Measurements from ENCODE around the gene PRSS38. TPM values are rescaled to one million over a fixed set of nuclear protein-coding genes. Genes with fewer than 3 reads are reported as not detected.

The PRSS38 gene
- total RNA-seq, 2 donors from 2014 or later, result not detected

DNA sequence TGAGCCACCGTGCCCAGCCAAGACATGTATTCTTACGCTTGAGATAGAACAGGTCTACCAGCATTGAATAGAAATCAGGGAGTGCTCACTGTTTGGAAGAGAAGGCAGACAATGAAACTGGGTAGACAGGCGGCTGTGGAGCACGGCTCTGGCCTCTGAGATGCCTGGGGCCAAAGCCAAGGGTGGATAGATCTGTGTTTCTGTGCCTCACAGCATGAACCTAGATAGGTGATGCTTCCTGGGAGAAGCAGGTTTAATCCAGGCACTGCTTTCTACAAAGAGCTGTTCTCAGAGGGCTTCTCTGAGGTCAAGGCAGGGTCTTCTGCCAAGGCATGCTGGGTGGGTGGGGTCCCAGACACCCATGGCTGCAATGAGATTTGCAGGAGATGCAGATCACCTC is 24.6 kb upstream of the PRSS38 start:
- no peak for DNase-seq (ENCODE audit: low spot score)
- intact Hi-C loops (cut with DNase I), result no loop called here

DNA sequence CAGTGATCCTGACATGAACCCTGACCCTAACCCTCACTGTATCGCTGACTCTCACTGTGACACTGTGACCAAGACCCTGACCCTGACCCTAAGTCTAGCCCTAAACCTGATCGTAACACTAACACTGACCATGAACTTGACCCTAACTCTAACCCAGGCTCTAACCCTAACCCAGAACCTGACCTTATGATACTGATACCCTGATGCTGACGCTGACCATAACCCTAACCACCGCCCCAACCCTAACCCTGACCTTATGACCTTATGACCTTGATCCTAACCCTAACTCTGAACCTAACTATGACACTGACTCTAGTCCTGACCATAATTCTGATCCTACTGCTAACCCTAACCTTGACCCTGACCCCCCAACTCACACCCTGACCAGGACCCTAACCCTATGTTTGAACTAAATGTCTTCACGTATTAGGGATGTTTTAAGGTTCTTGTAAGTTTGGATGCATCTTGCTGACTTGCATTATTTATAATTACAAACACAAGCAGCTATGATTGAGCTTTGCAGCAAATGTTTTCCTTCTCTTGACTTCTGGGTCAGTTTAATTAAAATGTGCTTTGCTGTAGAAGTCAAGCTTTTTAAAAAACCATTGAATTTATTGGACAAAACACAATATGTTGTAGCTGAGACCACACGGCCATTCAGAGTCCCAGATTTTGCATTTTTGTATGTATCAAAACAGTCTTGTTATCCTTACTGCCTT is 23.9 kb upstream of the PRSS38 start:
- intact Hi-C loops (cut with DNase I), result no loop called here

DNA sequence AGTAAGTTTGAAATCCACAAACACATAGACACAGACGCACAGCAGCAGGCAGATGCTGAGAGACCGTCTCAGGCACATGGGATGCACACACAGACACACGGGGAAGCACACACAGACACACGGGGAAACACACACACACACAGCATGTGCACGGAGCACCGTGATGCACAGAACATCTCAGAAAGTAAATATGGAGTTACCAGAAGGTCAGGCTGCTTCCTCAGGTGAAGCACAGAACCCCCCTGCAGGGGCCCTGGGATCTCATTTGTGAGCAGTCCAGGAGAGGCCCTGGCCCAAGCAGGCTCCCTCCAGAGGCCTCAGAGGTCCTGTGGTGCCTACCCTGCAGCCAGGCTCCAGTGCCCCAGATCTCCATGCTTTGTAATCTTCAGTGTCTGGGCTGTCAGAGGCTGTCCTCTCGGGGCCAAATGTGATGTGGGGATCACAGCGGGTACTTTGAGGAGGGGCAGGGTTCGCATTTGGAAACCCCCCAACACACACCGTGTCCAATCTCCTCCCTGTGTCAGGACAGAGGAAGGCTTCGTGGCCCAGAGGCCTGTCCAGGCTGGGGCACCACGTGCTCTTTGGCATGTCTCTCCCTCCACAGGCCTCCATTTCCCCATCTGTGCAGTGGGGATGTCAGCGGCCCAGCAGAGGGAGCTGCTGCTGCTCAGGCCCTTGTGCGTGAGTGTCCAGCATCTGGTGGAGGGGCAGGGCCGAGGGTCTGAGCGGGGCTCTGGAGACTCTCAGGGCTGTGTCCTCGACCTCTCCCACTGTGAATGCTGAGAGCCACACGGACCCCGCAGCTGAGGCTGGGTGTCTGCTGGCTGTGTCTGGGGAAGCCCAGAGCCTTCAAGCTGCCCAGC is 23.0 kb upstream of the PRSS38 start:
- intact Hi-C loops (cut with DNase I), result no loop called here
- DNase-seq (ENCODE audit: low spot score), result no peak

More for the DNA sequence above, 23.9 kb upstream of the PRSS38 start:
- no peak for DNase-seq (ENCODE audit: low spot score)

DNA sequence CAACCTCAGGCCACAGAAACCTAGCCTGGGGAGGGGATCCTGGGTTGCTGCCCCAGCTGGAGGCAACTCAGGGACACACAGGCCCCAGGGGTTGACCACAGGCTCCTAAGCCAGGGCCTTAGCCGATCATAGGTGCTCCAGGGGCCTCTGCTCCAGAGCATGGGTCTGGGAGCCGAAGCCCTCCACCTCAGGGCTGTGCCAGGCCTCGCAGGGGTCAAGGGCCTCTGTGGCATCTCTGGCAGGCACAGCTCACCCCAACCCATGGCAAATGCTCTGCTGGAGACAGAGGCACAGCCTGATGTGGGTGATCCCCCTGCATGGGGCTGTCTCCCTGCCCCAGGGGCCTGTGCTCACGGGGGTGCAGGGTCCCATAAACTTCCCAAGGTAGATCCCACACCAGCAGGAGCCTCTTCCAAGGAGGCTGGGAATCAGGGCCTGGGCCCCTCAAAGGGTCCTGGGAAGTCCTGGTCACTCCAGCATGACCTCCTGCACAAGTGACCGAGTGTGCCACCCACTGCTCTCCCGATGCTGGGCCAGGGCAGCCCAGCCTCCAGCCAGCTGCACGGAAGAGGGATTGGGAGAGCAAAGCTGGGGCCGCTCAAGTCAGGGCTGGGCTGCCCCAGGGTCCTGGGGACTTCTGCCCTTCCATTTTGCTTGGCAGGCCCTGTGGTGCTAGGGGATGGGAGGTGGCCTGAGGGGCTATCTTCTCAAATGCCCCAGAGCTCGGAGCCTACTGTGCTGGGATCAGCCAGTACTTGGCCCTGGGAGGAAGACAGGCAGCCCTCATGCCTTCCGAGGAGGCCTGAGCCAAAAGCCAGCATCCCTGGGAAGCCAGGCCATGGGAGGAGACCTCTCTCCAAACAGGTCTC is 22.2 kb upstream of the PRSS38 start:
- DNase-seq (ENCODE audit: low spot score), result no peak
- intact Hi-C loops (cut with DNase I), result no loop called here

DNA sequence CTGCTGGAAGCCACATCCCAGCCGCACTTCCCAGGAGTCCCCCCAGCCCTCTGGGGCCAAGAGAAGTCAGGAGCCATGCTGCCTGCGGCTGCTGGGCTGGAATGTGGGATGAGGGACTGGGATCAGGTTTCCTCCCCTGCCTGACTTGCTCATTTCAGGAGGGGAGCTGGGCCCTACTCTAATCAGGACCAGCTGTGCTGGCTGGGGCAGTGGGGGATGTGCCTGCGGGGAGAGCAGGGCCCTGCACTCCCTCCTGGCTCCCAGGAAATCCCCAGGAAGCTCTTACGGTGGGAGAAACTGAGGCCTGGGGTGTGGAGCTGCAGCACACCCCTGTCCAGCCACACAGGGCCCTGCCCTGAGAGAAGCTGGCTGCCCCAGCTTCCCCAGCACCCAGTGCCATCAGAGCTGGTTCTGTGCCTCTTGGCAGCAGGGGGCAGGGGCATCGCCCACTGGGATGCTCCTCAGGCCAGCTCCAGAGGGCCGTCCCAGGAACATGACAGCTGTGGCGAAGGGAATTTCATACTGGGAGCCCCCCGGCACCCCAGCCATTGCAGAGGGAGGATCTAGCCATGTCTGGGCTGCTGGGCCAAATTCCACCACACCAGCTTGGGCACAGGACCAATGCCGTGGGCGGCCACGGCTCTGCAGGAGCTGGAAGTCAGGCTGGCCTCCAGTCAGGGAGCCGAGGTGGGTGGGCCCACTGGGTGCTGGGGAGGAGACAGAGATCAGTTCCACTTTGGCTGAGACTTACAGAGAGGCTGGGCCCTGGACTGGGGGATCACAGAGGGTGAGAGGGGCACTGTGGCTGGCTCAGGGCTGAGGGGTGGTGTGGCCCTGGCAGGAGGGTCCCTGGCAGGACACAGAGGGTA is 21.3 kb upstream of the PRSS38 start:
- intact Hi-C loops (cut with DNase I), result no loop called here
- DNase-seq (ENCODE audit: low spot score), result no peak

DNA sequence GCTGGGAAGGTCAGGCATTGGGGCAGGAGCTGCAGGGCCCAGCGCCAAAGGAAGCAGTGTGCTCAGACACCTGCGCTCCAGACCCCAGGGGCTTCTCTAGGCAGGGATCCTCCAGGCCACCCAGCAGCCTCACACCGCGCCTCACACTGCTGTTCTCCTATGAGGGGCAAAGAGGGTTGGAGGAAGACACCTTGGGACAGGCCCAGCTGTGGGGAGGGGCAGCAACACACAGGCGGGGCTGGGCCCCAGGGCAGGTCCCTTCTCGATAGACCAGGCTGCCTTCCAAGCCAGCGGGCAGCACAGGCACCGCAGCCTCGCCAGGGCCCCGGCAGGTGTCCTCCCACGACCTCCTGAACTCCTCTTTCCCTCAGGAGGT is 20.7 kb upstream of the PRSS38 start:
- no peak for DNase-seq (ENCODE audit: low spot score)
- intact Hi-C loops (cut with DNase I), result no loop called here

DNA sequence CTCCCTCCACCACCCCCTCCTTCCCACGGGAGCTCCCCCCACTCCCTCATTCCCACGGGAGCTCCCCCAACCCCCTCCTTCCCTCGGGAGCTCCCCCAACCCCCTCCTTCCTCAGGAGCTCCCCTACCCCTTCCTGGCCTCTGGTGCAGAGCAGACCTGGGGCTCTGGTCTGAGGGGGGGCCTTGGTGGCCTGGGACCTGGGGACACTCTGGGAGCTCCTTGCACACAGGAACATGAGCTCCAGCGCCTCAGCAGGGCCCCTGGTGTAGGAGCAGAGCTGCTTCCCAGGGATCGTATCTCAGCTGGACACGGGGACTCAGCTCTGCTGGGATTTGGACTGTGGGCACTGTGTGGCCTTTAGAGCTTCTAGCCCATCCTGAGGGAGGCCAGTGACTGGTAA is 19.7 kb upstream of the PRSS38 start:
- DNase-seq (ENCODE audit: low spot score), result no peak
- intact Hi-C loops (cut with DNase I), result loop anchor here in 1 of 2 donors (1.0 kb wide), 1 partner anchor 75 kb away; no protein-coding TSS in a partner anchor

DNA sequence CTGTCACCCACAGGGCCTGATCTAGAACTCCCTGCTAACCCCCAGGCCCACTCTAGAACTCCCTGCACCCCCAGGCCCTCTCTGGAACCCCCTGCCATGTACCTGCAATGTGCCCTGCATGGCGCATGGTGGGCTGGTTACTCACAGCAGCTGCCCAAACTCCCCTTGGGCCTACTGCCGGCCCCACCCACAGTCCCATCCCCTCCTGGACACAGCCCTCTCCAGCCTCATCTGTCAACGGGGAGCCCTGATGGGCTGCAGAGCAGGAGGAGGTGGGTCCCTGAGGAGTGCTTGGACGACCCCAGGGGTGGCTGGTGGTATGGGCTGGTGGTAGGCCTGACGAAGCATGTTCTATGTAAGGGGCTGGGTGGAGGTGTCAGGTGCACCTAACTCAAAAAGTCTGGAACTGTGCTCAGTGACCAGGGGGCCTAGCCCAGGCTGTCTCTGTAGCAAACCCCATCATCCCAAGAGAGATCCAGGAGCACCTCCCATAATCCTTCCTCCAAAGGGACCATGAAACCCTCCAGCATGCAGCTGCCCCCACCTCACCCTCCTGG is 19.0 kb upstream of the PRSS38 start:
- DNase-seq (ENCODE audit: low spot score), result no peak
- intact Hi-C loops (cut with DNase I), result loop anchor here in 1 of 2 donors (1.0 kb wide), 1 partner anchor 74 kb away; no protein-coding TSS in a partner anchor

DNA sequence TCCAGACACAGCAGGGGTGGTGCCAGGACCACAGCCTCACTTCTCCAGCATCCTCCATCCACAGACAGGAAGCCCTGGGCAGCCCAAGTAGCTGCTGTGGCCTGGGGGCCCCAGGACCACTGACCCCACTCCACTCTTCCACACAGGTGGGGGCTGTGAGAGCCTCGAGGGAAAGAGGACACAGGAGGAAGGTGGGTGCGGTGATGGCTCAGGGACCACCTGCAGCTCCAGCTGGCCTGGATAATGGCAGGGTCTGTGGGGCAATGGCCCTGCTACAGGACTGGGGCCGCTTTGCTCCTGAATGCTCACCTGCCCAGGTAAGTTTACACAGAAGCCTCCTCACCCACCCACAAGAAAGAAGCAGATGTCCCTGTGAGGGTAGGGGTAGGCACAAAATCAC is 18.3 kb upstream of the PRSS38 start:
- intact Hi-C loops (cut with DNase I), result no loop called here

DNA sequence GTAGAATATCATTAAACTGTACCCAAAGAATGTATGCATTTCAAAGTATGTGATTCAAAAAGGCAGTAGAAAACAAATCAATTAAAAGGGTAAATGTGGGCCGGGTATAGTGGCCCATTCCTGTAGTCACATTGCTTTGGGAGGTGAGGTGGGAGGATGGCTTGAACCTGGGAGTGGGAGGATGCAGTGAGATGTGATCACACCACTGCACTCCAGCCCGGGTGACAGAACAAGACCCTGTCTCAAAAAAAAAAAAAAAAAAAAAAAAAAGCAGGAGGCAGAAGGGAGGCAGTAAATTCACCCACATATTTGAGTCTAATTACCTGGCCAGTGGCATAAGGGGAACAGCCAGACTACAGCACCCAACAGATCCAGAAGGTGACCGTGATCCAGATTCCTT is 17.9 kb upstream of the PRSS38 start:
- DNase-seq (ENCODE audit: low spot score), result no peak

More for the DNA sequence above, 18.3 kb upstream of the PRSS38 start:
- no peak for DNase-seq (ENCODE audit: low spot score)

DNA sequence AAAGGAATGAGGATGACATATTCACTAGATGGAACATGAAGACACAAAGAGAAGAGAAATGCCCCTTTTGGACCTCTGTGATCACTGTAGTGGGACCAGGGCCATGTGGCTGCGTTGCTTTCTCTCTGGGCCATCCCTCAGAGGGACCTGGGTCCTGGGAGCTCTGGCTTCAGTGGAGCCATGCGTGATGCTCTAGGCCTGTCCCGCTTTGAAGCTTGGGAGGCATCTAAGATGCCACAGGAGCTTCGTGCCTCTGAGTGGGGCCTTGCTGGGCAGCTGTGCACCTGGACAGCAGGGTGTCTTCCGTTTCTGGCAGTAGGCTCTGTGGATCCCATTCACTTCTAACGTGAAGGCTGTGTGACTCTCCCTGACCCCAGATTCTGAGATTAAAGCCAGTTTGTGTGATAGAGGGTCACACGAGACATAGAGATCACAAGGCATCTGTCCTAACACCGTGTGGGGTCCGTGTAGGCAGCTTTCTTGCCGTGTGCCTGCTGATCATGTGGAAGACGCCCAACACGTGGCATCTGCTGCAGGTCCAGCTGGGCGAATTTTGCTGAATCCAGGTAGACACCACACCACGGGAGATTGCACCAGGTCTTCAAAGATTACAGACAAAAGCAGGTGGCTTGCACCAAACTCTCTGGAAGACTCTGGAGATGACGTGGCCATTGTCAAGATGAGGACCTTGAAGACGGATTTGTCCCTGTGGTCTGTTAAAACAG is 17.2 kb upstream of the PRSS38 start:
- intact Hi-C loops (cut with DNase I), result no loop called here

More for the DNA sequence above, 17.9 kb upstream of the PRSS38 start:
- intact Hi-C loops (cut with DNase I), result no loop called here

DNA sequence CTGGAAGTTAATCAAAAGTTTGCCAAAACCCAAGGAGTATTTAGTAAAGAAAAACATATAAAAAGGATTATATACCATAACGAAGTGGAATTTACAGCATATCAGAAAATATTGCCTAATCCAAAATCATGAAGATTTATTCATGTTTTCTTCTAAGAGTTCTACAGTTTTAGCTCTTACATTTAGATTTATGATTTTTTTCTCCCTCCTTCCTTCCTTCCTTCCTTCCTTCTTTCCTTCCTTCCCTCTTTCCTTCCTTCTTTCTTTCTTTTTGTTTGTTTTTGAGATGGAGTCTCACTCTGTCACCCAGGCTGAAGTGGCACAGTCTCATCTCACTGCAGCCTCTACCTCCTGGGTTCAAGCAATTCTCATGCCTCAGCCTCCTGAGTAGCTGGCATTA is 15.7 kb upstream of the PRSS38 start:
- intact Hi-C loops (cut with DNase I), result no loop called here

More for the DNA sequence above, 17.2 kb upstream of the PRSS38 start:
- DNase-seq (ENCODE audit: low spot score), result no peak

DNA sequence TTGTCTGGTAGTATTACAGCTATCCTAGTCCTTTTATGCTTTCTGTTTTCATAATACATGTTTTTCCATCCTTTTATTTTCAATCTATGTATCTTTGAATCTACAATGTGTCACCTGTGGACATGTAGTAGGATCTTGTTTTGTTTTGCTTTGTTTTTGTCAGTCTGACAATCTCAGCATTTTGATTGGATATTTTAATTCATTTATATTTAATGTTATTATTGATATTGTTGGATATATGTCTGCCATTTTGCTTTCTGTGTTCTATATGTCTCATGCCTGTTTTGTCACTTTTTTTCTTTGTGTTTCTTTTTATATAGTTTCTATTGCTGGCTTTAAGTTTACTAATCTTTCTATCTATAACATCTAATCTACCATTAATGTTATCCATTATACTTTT is 11.5 kb upstream of the PRSS38 start:
- intact Hi-C loops (cut with DNase I), result no loop called here
- DNase-seq (ENCODE audit: low spot score), result no peak

More for the DNA sequence above, 15.7 kb upstream of the PRSS38 start:
- DNase-seq (ENCODE audit: low spot score), result no peak

DNA sequence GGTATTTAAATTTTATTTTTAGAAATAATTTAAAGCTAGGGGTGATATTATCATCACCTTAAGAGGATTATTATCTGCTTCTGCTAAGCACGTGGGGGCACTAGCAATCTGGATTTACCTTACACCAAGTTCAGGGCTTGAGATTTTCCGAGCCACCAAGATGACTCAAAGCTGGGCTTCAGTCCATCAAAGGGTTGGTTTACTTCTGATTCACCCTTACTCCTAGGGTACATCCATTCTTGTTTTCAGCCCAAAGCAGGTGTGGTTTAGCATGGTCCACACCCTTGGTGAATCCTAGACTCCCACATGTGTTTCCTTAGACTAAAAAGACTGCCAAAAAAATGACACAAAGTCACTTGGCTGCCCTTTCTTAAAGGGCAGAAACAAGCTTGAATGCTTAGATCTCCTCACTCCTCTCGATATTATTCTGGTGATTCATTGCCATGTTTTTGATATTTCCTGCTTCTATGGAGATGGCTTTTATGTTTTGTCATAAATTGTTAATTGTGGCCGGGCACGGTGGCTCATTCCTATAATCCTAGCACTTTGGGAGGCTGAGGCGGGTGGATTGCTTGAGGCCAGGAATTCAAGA is 9.8 kb upstream of the PRSS38 start:
- intact Hi-C loops (cut with DNase I), result no loop called here
- no peak for DNase-seq (ENCODE audit: low spot score)

DNA sequence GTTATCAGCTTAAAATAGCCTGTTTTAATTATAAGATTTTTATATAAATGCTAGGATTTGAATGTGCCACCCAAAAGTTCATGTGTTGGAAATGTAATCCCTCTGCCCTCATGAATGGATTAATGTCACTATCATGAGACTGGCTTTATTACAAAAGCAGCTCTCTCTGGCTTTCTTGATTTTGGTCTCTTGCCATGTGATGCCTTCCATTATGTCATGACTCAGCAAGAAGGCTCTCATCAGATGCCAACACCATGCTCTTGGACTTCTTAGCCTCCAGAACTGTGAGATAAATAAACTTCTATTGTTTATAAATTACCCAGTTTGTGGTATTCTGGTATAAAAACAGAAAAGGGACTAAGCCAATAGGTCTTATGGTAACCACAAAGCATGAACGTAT is 6.9 kb upstream of the PRSS38 start:
- intact Hi-C loops (cut with DNase I), result no loop called here
- no peak for DNase-seq (ENCODE audit: low spot score)

DNA sequence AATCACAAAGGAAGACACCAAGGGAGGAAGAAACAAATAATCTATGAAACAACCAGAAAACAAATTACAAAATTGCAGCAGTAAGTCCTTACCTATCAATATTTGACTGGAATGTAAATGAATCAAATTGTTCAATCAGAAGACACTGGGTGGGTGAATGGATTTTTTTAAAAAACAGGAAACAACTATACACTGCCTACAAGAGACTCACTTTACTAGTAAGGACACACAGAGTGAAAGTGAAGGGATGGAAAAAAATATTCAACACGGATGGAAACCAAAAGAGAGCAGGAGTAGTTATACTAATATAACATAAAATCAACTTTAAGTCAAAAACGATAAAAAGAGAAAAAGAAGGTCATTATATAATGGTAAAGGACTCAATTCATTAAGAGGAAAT is 6.4 kb upstream of the PRSS38 start:
- DNase-seq (ENCODE audit: low spot score), result no peak
- intact Hi-C loops (cut with DNase I), result no loop called here

DNA sequence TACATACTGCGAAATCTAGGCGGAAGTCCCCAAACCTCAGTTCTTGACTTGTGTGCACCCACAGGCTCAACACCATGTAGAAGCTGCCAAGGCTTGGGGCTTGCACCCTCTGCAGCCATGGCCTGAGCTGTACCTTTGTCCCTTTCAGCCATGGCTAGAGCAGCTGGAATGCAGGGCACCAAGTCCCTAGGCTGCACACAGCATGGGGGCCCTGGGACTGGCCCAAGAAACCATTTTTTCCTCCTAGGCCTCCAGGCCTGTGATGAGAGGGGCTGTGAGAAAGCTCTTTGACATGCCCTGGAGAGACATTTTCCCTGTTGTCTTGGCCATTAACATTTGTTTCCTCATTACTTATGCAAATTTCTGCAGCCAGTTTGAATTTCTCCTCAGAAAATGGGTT is 1.5 kb upstream of the PRSS38 start:
- no peak for DNase-seq (ENCODE audit: low spot score)
- intact Hi-C loops (cut with DNase I), result no loop called here
